ENCODE data around the gene FBXO27. TPM values are rescaled to one million over a fixed set of nuclear protein-coding genes. Genes with fewer than 3 reads are reported as not detected.

Gene FBXO27
- total and polyA plus RNA-seq, 2 of the 8 experiments (the other 6 are each of a cell fraction or from before 2014, with no cell fraction given) = 10.9 to 25.5 TPM

GRCh38 chr19:39031368-39032062 lies 834 bp downstream of the FBXO27 start (continued):
- no peak for TF ChIP-seq CTCF (IDR thresholded peaks at IDR 0.05; ENCODE audit: control extremely low read depth in 1 of 3, insufficient read depth in 1 of 3, low read depth in 1 of 3, low read length in 3 of 3)

Measured in H1 (cell line).